Transverse colon (tissue), 4 donors: ENCODE data around the gene LRRC2. TPM values are rescaled to one million over a fixed set of nuclear protein-coding genes. Genes with fewer than 3 reads are reported as not detected.

Source experiments
- DNase-seq: peaks from one replicate; pipeline ENCODE4 v3.0.0-alpha.2; 2019
- H3K27ac ChIP-seq, 4 donors: fragments of 200-600 bp; sonication (generic); 2 replicates each; pipeline ENCODE4 v1.5.1; 2016 to 2018; ENCODE audit warnings: inconsistent platforms in 4 of 4
- H3K27me3 ChIP-seq: fragments of 200-600 bp; sonication (generic); 2 replicates; pipeline ENCODE4 v1.5.1; 2017; ENCODE audit warnings: inconsistent platforms
- H3K36me3 ChIP-seq, 4 donors: fragments of 200-600 bp; sonication (generic); 2 replicates each; pipeline ENCODE4 v1.5.1; 2017 to 2019; ENCODE audit warnings: inconsistent platforms in 4 of 4
- H3K4me1 ChIP-seq, 4 donors: fragments of 200-600 bp; sonication (generic); 2 replicates each; pipeline ENCODE4 v1.5.1; 2017 to 2020; ENCODE audit warnings: inconsistent platforms in 4 of 4
- H3K4me3 ChIP-seq, 4 donors: fragments of 200-600 bp; sonication (generic); 1 replicate in 1 of 4; 2 replicates in 3 of 4; pipeline versions ENCODE4 v1.5.1 to v1.6.1; 2017 to 2019; ENCODE audit warnings: inconsistent platforms in 4 of 4
- H3K9me3 ChIP-seq, 2 donors: fragments of 200-600 bp; sonication (generic); 2 replicates each; pipeline ENCODE4 v1.5.1; 2017 to 2019; ENCODE audit warnings: inconsistent platforms in 2 of 2
- CTCF ChIP-seq, 5 experiments: fragments of 200-600 bp in 3 of 5; fragments of 450-650 bp in 2 of 5; sonication (generic) in 3 of 5; IDR thresholded peaks; 1 replicate in 2 of 5; 2 replicates in 3 of 5; pipeline ENCODE4 v1.5.1; 2016 to 2017; ENCODE audit warnings: antibody characterized with exemption in 5 of 5, inconsistent platforms in 3 of 5, mild to moderate bottlenecking in 2 of 5, moderate library complexity in 1 of 5
- EP300 ChIP-seq: sonication (generic); formaldehyde crosslinking; IDR thresholded peaks from one replicate; pipeline ENCODE4 v1.6.1; 2017; ENCODE audit warnings: antibody characterized with exemption, low read depth
- POLR2A ChIP-seq: fragments of 450-650 bp; IDR thresholded peaks from one replicate; pipeline ENCODE4 v1.6.1; 2016; ENCODE audit warnings: antibody characterized with exemption, mild to moderate bottlenecking, moderate library complexity
- POLR2AphosphoS5 ChIP-seq, 3 donors: sonication (generic); formaldehyde crosslinking; IDR thresholded peaks; one replicate each; pipeline ENCODE4 v1.6.1; 2016; ENCODE audit warnings: antibody characterized with exemption in 3 of 3
- WGBS, 2 donors: methylation state at CpG; one replicate each; pipeline ENCODE4 v1.1.5; 2018; ENCODE audit warnings: low coverage in 1 of 2; 5-methylcytosine and 5-hydroxymethylcytosine counted together
- in situ Hi-C, 4 donors: fragments of 200-750 bp; cut with MboI; loops; one replicate each; pipeline versions ENCODE4 v1.15.0 to v1.15.1; 2017; ENCODE audit warnings: low sequenced_read_pairs in 3 of 4, low pct_ligation_motif_present in 1 of 4, low pct_unique_long_range_greater_than_20kb in 1 of 4
- intact Hi-C: fragments of 100-400 bp; cut with DNase I; formaldehyde crosslinking; loops from one replicate; pipeline ENCODE4 v1.15.1; 2023; ENCODE audit warnings: low total_unique reads
- total RNA-seq, 4 donors: library from RNA; depleted of rRNA; stranded (reverse); fragments of >200 nt; gene quantifications; one replicate each; pipeline ENCODE4 v1.1.0, GENCODE V29; 2016

The LRRC2 gene
- total RNA-seq, 4 donors from 2014 or later = 1.00 to 2.0 (median 1.6) TPM; not detected in 1

- no peak overlapping the region for H3K27ac ChIP-seq
- no peaks in the 10 kb centered on the region for H3K27me3 ChIP-seq
- no peak for DNase-seq
- WGBS, 2 donors = 100% methylated on average over 2 of the region's 2 CpGs; no CpG with 5 or more reads in 1 of the 2 donors
- no peaks in the 10 kb centered on the region for H3K4me1 ChIP-seq
- H3K9me3 ChIP-seq = no peaks in the 10 kb centered on the region
- H3K4me3 ChIP-seq = no peak overlapping the region
- H3K36me3 ChIP-seq = no peaks in the 10 kb centered on the region
- in situ Hi-C loops (no loop called here), intact Hi-C loops (no loop called here)
- TF ChIP-seq POLR2AphosphoS5 (IDR thresholded peaks at IDR 0.05) = no peak
- no peak for TF ChIP-seq EP300
- no peak for TF ChIP-seq CTCF (IDR thresholded peaks at IDR 0.05)
- TF ChIP-seq POLR2A = no peak
These were observed 93.4 kb downstream of the LRRC2 start for GRCh38 chr3:46472736-46473135.

GRCh38 chr3:46471371-46471914, 94.7 kb downstream of the LRRC2 start:
- Histone ChIP-seq H3K4me1 (no peaks in the 10 kb centered on the region), H3K4me3 (no peak overlapping the region), H3K9me3 (no peaks in the 10 kb centered on the region), H3K36me3 (no peaks in the 10 kb centered on the region), H3K27me3 (no peaks in the 10 kb centered on the region), H3K27ac (no peak overlapping the region)
- TF ChIP-seq POLR2AphosphoS5 (IDR thresholded peaks at IDR 0.05) (no peak), POLR2A (no peak), CTCF (IDR thresholded peaks at IDR 0.05) (no peak), EP300 (no peak)
- no peak for DNase-seq
- intact Hi-C loops (no loop called here), in situ Hi-C loops (no loop called here)
- 89 to 94% methylated on average over 3 to 5 of the region's 5 CpGs for WGBS, 2 donors

GRCh38 chr3:46470831-46471230, 95.3 kb downstream of the LRRC2 start:
- TF ChIP-seq CTCF (IDR thresholded peaks at IDR 0.05) (no peak), POLR2A (no peak)
- DNase-seq = no peak
- H3K4me3 ChIP-seq = no peak overlapping the region
- H3K36me3 ChIP-seq = no peaks in the 10 kb centered on the region
- WGBS, 2 donors = 85 to 92% methylated on average over 2 to 4 of the region's 4 CpGs
- no peaks in the 10 kb centered on the region for H3K4me1 ChIP-seq
- intact Hi-C loops (no loop called here), in situ Hi-C loops (no loop called here)
- H3K9me3 ChIP-seq = no peaks in the 10 kb centered on the region
- no peak overlapping the region for H3K27ac ChIP-seq
- H3K27me3 ChIP-seq = no peaks in the 10 kb centered on the region

- no peaks in the 10 kb centered on the region for H3K36me3 ChIP-seq
- WGBS, 2 donors = 60 to 79% methylated on average over 1 to 3 of the region's 3 CpGs
- TF ChIP-seq EP300 (no peak), POLR2AphosphoS5 (IDR thresholded peaks at IDR 0.05) (no peak), POLR2A (no peak), CTCF (IDR thresholded peaks at IDR 0.05) (no peak)
- no peaks in the 10 kb centered on the region for H3K9me3 ChIP-seq
- in situ Hi-C loops (no loop called here), intact Hi-C loops (no loop called here)
- H3K4me3 ChIP-seq = no peak overlapping the region
- no peaks in the 10 kb centered on the region for H3K4me1 ChIP-seq
- H3K27ac ChIP-seq = no peak overlapping the region
- DNase-seq = no peak
- peaks cover 7% of the 10 kb centered on the region for H3K27me3 ChIP-seq
These were observed 96.3 kb downstream of the LRRC2 start for GRCh38 chr3:46469680-46470357.
